ENCODE data around the gene RPS6KA2. TPM values are rescaled to one million over a fixed set of nuclear protein-coding genes. Genes with fewer than 3 reads are reported as not detected.

RPS6KA2 gene
- polyA plus RNA-seq, 4 donors: 30.6 to 35.7 (median 34.4) TPM

GRCh38 chr6:166656230-166657151 lies 29.4 kb upstream of the RPS6KA2 start:
- DNase-seq (ENCODE audit: low read depth in 4 of 4, low spot score in 3 of 4): no peak

DNA sequence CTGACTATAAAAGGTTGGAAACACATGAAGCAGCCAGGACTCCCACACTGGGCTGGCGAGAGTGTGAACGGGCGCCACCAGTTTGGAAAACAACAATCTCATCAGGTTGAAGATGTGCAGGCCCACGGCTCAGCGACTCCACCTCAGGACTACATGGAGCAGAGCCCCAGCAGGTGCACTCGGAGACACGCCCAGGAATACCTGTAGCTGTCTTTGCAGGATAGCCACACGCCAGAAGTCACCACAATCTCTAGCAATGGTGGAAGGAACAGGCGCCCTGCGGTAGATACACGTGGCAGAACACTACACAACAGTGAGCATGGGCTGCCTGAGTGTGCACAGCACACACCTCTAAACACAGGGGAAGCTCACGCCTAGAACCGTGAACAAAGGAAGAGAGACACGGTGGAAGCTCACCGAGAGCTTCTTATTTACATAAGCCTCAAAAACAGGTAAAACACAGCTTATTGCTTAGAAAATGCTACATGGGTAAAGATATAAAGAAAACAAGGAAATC lies 28.7 kb upstream of the RPS6KA2 start:
- DNase-seq (ENCODE audit: low read depth in 4 of 4, low spot score in 3 of 4): no peak

GRCh38 chr6:166655251-166655650 lies 28.2 kb upstream of the RPS6KA2 start:
- no peak for DNase-seq (ENCODE audit: low read depth in 4 of 4, low spot score in 3 of 4)

- DNase-seq (ENCODE audit: low read depth in 4 of 4, low spot score in 3 of 4): no peak
These were observed 27.5 kb upstream of the RPS6KA2 start for GRCh38 chr6:166654573-166654972.

GRCh38 chr6:166653639-166653941 lies 26.5 kb upstream of the RPS6KA2 start:
- no peak for DNase-seq (ENCODE audit: low read depth in 4 of 4, low spot score in 3 of 4)

DNA sequence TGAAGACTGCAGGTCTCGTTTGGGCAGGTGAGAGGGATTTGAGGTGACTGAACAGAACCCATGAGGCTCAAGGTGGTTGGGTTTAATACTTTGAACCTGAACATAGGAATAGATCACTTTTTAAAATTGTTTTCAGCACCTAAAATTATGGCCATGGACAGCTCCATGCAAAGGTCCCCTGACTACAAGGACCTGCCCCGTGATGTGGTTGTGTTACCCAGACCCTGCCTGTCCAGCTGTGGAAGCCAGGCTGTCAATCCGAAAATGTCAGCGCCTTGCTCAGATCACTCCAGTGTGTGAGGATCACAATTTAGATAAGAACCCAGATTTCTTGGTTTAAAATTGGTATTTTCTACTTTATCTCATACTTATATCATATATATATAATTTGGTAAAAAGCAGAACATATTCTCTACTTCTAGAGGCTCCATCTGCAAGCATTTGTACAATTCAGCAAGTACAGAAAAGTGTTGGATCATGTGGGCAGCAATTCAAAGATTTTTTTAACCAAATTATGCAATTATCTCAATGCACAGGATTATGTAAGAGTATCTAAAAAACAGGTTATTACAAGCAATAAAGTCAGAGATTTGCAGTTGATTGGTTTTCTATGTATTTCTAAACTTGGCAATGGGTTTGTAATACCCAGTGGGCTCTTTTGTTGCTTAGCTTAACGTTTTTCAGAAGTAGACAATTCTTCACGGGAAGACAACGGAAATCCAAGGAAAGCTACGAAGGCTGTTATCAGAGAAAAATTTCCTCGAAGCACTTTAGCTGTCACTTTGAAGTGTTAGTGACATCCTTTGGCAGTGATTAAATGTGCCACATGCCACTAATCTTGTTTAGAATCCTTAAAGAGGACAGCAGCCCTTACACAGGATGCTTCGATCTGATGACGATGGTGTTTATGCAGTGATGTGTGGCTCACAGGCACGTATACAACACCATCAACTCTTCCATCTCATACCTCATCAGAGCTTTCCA lies 24.1 kb upstream of the RPS6KA2 start:
- DNase-seq (ENCODE audit: low read depth in 4 of 4, low spot score in 3 of 4): no peak

DNA sequence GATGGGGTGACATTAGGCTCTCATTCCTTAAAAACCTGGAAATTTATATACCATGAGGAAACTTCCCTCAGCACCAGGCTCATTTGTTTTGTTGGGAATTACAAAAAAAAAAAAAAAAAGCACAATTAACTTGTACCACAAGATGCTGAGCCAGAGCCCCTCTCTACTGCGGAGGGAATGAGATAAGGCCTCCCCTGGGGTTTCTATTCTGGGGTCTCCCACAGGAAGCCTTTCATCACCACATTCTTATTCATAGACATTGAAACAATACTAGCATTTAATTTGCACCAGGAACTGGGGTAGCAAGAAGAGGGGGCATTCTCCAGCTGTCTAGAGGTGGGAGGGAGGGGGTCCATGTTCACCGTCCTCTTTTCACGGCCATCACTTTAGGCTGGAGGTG lies 23.0 kb upstream of the RPS6KA2 start:
- DNase-seq (ENCODE audit: low read depth in 4 of 4, low spot score in 3 of 4): no peak

DNA sequence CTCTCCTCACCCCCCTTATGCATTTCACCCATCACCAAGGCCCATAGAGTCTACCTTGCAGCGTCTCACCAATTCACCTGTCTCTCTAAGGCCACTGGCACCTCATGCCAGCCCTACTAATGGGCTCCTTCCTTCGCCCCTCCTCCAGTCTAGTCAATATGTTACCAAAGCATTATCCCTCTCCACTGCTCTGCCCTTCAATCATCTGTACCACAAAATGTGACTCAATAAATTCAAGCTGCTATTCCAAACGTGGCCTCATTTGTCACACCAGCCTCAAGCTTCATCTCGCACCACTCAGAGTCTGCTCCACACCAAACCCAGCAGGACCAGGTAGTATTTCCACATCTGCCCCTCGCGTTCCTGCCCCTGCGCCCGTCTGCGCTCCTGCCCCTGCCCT lies 21.8 kb upstream of the RPS6KA2 start:
- DNase-seq (ENCODE audit: low read depth in 4 of 4, low spot score in 3 of 4): no peak

- DNase-seq (ENCODE audit: low read depth in 4 of 4, low spot score in 3 of 4): no peak
These were observed 20.8 kb upstream of the RPS6KA2 start for GRCh38 chr6:166647896-166648295.

- no peak for DNase-seq (ENCODE audit: low read depth in 4 of 4, low spot score in 3 of 4)
These were observed 19.7 kb upstream of the RPS6KA2 start for GRCh38 chr6:166646716-166647115.

- DNase-seq (ENCODE audit: low read depth in 4 of 4, low spot score in 3 of 4): no peak
These were observed 18.8 kb upstream of the RPS6KA2 start for GRCh38 chr6:166645896-166646295.

GRCh38 chr6:166644681-166645080 lies 17.6 kb upstream of the RPS6KA2 start:
- DNase-seq (ENCODE audit: low read depth in 4 of 4, low spot score in 3 of 4): no peak

- DNase-seq (ENCODE audit: low read depth in 4 of 4, low spot score in 3 of 4): no peak
These were observed 17.0 kb upstream of the RPS6KA2 start for GRCh38 chr6:166643891-166644590.

DNA sequence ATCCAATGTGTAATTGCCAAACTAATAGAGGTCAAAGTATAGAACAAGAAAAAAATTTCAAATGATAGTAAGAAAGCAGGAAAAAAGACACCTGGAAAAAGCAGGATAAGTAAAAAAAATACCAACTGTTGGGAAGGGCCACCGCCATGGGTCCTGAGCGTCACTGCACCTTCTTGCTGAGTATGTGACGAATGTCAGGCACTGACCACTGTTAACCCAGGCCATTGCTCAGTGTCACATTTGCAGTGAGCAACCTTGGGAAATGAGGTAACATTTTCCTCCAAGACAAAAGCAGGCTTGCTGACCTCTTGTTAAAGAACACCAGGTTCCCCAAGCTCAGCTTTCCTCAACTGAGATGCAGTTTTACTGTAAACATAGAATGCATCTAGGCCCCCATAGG lies 15.6 kb upstream of the RPS6KA2 start:
- DNase-seq (ENCODE audit: low read depth in 4 of 4, low spot score in 3 of 4): no peak

DNA sequence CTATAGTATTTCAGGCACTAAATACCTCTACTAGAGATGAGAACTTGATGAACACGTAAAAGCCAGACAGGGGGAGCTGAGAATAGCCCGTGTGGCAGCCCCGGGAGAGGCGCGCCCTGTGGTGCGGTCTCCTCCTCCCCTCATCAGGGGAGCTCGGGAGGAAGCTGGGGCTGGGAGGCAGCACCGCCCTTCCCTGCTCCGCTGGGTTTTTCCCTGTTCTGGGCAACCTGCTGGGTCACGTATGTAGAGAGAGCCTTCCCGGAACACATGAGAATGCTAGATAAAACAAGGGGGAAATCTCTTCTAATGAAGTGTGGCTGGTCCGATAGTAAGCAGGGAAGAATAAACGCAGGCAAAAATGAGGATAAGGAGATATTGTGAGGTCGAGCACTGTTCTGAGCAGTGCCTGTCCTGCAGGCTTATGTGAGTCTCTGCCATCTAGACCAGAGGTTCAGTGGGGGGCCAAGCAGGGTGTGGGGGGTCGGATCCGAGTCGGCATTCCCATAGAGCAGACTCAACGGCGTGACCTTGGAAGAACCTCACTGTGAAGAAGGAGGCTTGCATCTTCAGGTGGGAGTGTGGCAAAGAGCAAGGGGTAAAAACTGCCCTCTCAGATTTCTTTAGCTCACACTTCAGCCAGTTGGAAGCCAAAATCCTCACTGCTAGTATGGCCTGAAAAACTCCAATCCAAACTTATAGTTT lies 13.4 kb upstream of the RPS6KA2 start:
- no peak for DNase-seq (ENCODE audit: low read depth in 4 of 4, low spot score in 3 of 4)

DNA sequence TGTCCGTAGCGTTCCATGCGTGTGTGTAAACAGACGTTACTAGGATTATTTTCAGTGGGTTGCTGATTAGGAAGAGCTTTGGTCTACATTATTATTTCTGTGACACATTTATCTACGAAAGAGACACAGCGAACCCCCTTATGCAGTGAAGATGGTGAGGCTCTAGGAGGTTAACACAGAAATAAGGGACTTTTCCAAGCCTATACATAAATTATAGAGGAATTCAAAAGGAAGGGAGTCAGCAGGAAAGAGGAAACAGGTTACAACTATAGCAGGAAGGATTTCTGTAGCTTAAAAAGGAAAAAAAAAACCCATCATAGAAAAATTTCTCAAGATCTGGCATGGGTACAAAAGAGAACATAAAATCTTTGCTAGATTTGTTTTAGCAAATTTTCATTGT lies 12.9 kb upstream of the RPS6KA2 start:
- no peak for DNase-seq (ENCODE audit: low read depth in 4 of 4, low spot score in 3 of 4)

- DNase-seq (ENCODE audit: low read depth in 4 of 4, low spot score in 3 of 4): no peak
These were observed 11.5 kb upstream of the RPS6KA2 start for GRCh38 chr6:166638573-166638964.

GRCh38 chr6:166637812-166638572 lies 10.9 kb upstream of the RPS6KA2 start:
- no peak for DNase-seq (ENCODE audit: low read depth in 4 of 4, low spot score in 3 of 4)

GRCh38 chr6:166636934-166637333 lies 9.9 kb upstream of the RPS6KA2 start:
- DNase-seq (ENCODE audit: low read depth in 4 of 4, low spot score in 3 of 4): no peak
